Urothelium cell line (cell line): Measurements from ENCODE around the gene RNLS.
"Not testable (repeated sequence)": the region's sequence is repeated elsewhere in the genome, so short reads cannot be mapped to it uniquely, and the experiment has no call there.

Source experiments
- DNase-seq: peaks from one replicate; pipeline ENCODE4 v3.0.0; 2011; ENCODE audit warnings: low spot score, mixed read lengths
- FAIRE-seq: peaks from 2 replicates; lab custom pipeline; 2011; peaks lifted over from hg19 to GRCh38; lab: Jason Lieb, UNC

The RNLS gene

GRCh38 chr10:88312855-88313254 is 270.3 kb downstream of the RNLS start:
- no peak for FAIRE-seq
- DNase-seq: no peak

GRCh38 chr10:88311264-88311663 is 271.9 kb downstream of the RNLS start:
- FAIRE-seq: no peak
- DNase-seq: no peak

DNA sequence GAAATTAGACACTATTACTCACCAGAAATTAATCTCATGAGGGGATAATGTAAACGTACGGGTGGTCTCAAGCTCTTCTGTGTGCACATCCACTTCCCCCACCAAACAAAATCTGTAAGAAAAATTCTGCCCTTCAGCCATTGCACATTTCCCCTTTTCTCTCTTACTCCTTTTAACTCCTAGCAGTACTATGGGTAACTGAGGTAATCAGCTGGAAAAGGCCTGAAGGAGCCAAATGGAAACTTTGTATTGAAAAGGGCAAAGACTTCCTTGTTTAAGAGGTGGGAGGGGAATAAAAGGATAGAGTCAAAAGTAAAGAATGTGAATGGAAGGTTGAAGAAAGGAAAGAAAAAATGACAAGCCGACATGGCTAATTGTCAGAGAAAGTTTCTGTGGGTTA is 273.8 kb downstream of the RNLS start:
- DNase-seq: no peak

GRCh38 chr10:88308361-88308760 is 274.8 kb downstream of the RNLS start:
- not testable (repeated sequence) for FAIRE-seq, DNase-seq

More for the DNA sequence above, 273.8 kb downstream of the RNLS start:
- no peak for FAIRE-seq

DNA sequence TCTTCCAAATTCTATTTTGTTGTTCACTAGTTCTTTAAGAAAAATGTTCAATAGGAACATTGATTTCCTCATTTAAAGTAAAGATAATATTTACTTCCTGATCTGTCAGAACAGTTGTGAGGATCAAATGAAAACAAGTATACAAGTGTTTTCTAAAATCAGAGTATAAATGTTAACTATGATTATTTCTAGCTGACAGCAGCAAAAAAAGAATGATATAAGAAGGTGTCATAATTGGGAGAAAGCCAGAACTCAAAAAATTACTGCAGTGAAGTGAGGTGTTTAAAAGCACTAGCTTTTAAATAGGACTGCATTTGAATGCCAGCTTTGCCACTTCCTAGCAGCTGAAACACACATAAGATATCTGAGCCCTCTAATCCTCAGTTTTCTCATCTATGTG is 283.3 kb downstream of the RNLS start:
- no peak for DNase-seq
- no peak for FAIRE-seq

DNA sequence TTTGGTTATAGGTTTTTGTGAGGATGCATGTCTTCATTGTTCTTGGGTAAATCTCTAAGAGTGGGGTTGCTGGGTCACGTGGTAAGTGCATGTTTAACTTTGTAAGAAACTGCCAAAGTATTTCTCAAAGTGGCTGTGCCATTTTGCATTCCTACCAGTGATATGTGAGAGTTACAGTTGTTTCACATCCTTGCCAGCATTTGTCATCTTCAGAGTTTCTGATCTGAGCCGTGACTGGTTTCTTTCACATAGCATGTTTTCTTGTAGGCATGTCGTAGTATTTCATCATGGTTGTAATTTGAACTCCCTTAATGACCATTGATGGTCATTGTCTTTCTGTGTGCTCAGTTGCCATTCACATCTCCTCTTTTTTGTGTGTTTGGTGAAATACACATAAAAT is 286.0 kb downstream of the RNLS start:
- DNase-seq (no peak), FAIRE-seq (no peak)

DNA sequence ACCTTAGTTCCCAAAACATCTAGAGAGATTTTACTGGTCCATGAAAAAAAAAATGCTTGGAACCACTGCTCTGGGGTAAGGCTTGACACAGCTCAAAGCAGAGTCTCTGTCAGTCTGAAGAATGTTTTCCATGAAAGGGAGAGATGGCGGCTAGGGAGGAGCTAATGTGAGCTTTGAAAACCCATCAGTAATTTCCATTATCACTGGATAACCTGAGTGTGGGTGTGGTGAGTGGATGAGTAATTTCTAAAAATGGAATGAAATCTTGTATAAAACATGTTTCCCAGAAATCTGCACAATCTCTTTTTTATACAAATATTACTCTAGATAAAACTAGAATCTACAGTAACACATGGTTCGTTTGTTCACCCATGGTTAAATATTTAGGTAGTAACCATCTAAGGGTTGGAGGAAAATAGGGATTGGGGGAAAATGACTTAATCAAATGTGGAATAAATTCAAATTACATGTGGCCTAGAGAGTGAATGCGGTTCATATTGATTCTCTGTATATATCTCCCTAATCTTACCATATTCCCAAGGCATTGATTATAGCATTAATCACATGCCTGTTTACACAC is 289.4 kb downstream of the RNLS start:
- FAIRE-seq: no peak
- no peak for DNase-seq

- DNase-seq: no peak
- no peak for FAIRE-seq
Observed at GRCh38 chr10:88293073-88293472, 290.0 kb downstream of the RNLS start.

DNA sequence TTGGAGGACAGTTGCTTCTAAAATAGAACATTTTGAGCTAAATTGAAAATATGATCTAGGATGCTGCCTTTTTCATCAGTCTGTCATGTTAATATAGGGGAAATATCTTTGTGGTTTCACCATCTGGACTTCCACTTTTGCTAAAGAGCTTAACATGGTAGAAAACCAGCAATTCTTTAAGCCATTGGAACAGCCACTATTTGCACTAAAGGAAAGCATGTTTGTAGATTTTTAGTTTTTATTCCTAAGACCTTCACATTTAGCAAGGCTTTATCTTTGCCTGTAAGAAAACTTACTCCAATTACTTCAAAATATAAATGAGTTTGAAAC is 291.0 kb downstream of the RNLS start:
- DNase-seq: no peak
- no peak for FAIRE-seq

GRCh38 chr10:88291289-88292184 is 291.6 kb downstream of the RNLS start:
- no peak for DNase-seq
- no peak for FAIRE-seq

GRCh38 chr10:88289342-88289741 is 293.8 kb downstream of the RNLS start:
- FAIRE-seq (no peak), DNase-seq (no peak)

GRCh38 chr10:88288320-88289059 is 294.6 kb downstream of the RNLS start:
- no peak for DNase-seq
- no peak for FAIRE-seq

DNA sequence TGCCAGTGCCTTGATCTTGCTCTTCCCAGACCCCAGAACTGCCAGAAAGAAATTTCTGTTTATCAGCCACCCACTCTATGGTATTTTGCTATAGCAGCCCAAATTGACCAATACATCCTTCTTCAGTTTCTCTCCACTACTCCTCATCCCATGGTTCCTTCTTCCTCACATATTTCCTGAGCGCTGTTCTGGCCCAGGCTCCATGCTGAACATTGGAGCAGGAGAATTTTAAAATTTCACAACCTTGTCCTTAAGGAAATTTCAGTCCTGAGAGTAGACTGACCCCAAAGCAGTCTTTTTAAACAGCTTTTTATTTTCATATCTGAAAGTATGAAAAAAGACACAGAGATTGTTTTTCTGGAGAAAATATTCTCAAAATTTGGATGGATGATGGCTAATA is 297.1 kb downstream of the RNLS start:
- FAIRE-seq (no peak), DNase-seq (no peak)

DNA sequence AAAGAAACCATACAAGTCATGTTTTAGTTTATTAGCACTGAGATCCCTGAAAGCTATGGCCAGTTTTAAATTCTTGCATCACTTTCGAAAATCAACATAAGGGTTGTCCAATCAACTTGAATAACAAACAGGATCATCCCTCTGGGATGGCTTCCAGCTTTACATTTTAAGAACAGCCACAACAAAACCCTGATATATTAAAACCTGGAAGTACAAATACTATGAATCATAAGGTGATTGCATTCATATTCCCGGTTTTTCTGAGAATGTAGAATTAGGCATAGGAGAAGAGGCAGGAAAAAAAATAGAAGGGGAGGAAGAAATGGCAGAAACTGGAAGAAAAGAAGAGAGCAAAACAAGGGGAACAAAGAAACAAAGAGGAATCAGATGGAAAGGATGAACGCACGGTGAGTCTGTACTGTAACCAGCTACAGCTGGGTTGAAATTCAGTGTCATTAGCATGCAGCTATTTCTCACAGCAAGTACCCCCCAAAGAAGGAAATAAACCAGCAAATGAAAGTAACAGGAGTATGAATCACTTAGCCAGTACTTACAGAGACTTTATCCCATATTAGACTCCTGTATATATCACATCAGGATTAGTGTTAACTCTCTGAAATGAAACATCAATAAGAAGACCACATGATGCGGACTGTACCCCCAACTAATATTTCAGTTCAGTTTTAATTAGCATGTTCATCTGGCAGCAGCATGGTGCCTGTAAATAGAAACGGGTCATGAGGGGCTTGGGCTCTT is 301.3 kb downstream of the RNLS start:
- no peak for DNase-seq
- no peak for FAIRE-seq

- DNase-seq: no peak
- no peak for FAIRE-seq
Observed at GRCh38 chr10:88280518-88280917, 302.6 kb downstream of the RNLS start.

GRCh38 chr10:88278912-88279311 is 304.2 kb downstream of the RNLS start:
- FAIRE-seq (no peak), DNase-seq (no peak)

GRCh38 chr10:88276945-88277344 is 306.2 kb downstream of the RNLS start:
- FAIRE-seq, DNase-seq: not testable (repeated sequence)

DNA sequence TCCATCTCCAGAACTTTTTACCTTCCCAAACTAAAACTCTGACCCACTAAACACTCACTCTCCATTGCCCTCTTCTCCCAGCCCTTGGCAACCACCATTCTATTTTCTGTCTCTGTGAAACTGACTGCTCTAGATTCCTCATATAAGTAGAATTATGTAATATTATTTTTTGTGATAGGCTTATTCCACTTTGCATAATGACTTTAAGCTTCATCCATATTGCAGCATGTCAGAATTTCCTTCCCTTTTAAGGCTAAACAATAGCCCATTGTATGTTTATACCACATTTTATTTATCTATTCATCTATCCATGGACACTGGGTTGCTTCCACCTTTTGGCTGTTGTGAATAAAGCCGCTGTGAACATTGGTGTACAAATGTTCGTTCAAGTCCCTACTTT is 308.8 kb downstream of the RNLS start:
- DNase-seq (no peak), FAIRE-seq (no peak)

GRCh38 chr10:88273567-88273966 is 309.6 kb downstream of the RNLS start:
- FAIRE-seq: no peak

DNA sequence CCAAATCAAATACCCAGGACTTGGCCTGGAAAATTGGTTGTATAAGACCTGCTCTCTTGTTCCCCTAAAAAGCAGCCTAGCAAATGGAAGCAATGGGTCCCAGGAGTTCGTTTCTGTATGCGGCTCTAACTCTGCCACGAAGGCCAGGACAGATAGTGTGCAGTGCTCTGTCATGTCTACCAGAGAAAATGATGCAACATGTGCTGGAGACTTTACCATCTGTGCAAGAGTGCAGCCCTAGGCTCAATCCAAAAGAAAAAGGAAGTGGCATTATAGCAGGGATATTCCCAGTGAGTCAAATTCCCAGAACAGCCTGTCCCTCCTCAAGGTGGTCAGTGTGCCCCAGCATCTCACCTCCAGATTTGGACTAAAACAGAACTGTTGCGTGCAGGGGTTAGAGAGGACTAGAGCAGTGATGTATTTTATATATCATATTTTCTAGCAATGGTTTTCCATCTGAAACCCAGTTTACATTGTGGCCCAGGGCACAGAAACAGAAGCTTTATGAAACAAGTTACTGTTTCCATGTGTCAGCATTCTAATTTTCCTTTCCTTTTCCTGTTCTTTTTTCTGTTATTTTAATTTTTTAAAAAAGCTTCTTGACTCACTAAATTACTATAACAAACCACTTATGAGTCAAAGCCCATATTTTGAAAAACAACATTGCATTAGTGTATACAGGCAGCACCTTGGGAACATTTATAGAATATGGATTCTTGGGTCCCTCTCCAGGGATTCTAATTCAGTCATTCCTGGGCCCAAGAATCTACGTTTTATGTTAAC is 311.2 kb downstream of the RNLS start:
- FAIRE-seq (no peak), DNase-seq (no peak)

More at GRCh38 chr10:88273567-88273966, 309.6 kb downstream of the RNLS start:
- no peak for DNase-seq
